Activated CD4-positive, alpha-beta T cell treated with anti-CD3 and anti-CD28 coated beads, Interleukin-2, amount 10 ng/mL, durations not matched to agents 24 days and 14 days (primary cell): Measurements from ENCODE around the gene DNAJC18. TPM values are rescaled to one million over a fixed set of nuclear protein-coding genes. Genes with fewer than 3 reads are reported as not detected.
"Not testable (repeated sequence)": the region's sequence is repeated elsewhere in the genome, so short reads cannot be mapped to it uniquely, and the experiment has no call there.

Source experiments
- DNase-seq: peaks from one replicate; pipeline ENCODE4 v3.0.0; 2022
- H3K27ac Mint-ChIP-seq: one replicate; pipeline ENCODE4 v1.8.0; 2022; ENCODE audit warnings: mild to moderate bottlenecking, mixed read lengths
- H3K27me3 Mint-ChIP-seq: one replicate; pipeline ENCODE4 v1.8.0; 2022; ENCODE audit warnings: mixed read lengths
- H3K36me3 Mint-ChIP-seq: one replicate; pipeline ENCODE4 v1.8.0; 2022; ENCODE audit warnings: low read depth, mild to moderate bottlenecking, mixed read lengths
- H3K4me1 Mint-ChIP-seq: one replicate; pipeline ENCODE4 v1.8.0; 2021; ENCODE audit warnings: mixed read lengths
- H3K4me3 Mint-ChIP-seq: one replicate; pipeline ENCODE4 v1.8.0; 2022; ENCODE audit warnings: mild to moderate bottlenecking, moderate library complexity, mixed read lengths
- H3K9me3 Mint-ChIP-seq: one replicate; pipeline ENCODE4 v1.8.0; 2021; ENCODE audit warnings: mixed read lengths
- intact Hi-C: fragments of 100-400 bp; cut with micrococcal nuclease; formaldehyde crosslinking; loops from one replicate; pipeline ENCODE4 v1.15.1; 2023
- total RNA-seq: library from RNA; stranded (reverse); gene quantifications from 2 replicates; pipeline ENCODE4 v1.2.3, GENCODE V29; 2022

DNAJC18 gene
- total RNA-seq, 1 donor from 2014 or later, result 34.2 TPM

- H3K4me3 Mint-ChIP-seq, result peak within 1 kb of the TSS; percentile 99
- H3K27me3 Mint-ChIP-seq, result no peaks in the 10 kb centered on the region
- intact Hi-C loops, result loop anchor here (1.0 to 5.0 kb wide), 4 partner anchors 24 to 738 kb away; no protein-coding TSS in a partner anchor
- DNase-seq, result peak; percentile 92
- no peaks in the 10 kb centered on the region for H3K9me3 Mint-ChIP-seq
- H3K27ac Mint-ChIP-seq, result peak within 1 kb of the TSS; percentile 99
- peaks cover 61% of the 10 kb centered on the region for H3K4me1 Mint-ChIP-seq
- H3K36me3 Mint-ChIP-seq, result peaks cover 8% of the 10 kb centered on the region
These were observed 49.4 kb downstream of the DNAJC18 start, which contains the start of gene MZB1 for GRCh38 chr5:139389701-139390638. MZB1 (minus strand) TSS chr5:139389913; CDS start chr5:139389856, 57 bp downstream.

GRCh38 chr5:139388198-139388821 lies 51.0 kb downstream of the DNAJC18 start:
- intact Hi-C loops, result no loop called here
- DNase-seq, result no peak
- no peaks in the 10 kb centered on the region for H3K27me3 Mint-ChIP-seq
- no peaks in the 10 kb centered on the region for H3K9me3 Mint-ChIP-seq
- H3K4me1 Mint-ChIP-seq, result peaks cover 68% of the 10 kb centered on the region
- H3K36me3 Mint-ChIP-seq, result peaks cover 8% of the 10 kb centered on the region
- peak overlapping the region; percentile 77 for H3K4me3 Mint-ChIP-seq
- peak overlapping the region; percentile 60 for H3K27ac Mint-ChIP-seq

- H3K4me3 Mint-ChIP-seq, result peak overlapping the region; percentile 77
- H3K27me3 Mint-ChIP-seq, result no peaks in the 10 kb centered on the region
- no peaks in the 10 kb centered on the region for H3K9me3 Mint-ChIP-seq
- H3K4me1 Mint-ChIP-seq, result peaks cover 67% of the 10 kb centered on the region
- no peak for DNase-seq
- peak overlapping the region; percentile 60 for H3K27ac Mint-ChIP-seq
- intact Hi-C loops, result no loop called here
- H3K36me3 Mint-ChIP-seq, result peaks cover 8% of the 10 kb centered on the region
These were observed 51.6 kb downstream of the DNAJC18 start for GRCh38 chr5:139387611-139388197.

GRCh38 chr5:139386956-139387355 lies 52.4 kb downstream of the DNAJC18 start:
- H3K27me3 Mint-ChIP-seq, intact Hi-C loops, DNase-seq, H3K36me3 Mint-ChIP-seq, H3K4me3 Mint-ChIP-seq, H3K9me3 Mint-ChIP-seq: not testable (repeated sequence)
- H3K27ac Mint-ChIP-seq, result peak overlapping the region; percentile 63
- H3K4me1 Mint-ChIP-seq, result peaks cover 67% of the 10 kb centered on the region

DNA sequence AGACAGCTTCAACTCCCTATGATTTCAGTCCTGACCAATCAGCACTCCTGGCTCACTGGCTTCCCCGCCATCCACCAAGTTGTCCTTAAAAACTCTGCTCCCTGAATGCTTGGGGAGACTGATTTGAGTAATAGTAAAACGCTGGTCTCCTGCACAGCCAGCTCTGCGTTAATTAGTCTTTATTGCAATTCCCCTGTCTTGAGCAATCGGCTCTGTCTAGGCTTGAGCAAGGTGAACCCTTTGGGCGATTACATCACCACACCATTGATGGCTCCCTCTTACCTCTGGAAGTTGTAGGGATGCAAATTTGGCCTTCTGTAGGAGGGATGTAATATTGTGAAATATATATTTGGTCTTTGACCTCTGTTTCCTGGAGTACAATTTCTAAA lies 53.3 kb downstream of the DNAJC18 start:
- no peaks in the 10 kb centered on the region for H3K27me3 Mint-ChIP-seq
- no peak for DNase-seq
- H3K36me3 Mint-ChIP-seq, result peaks cover 3% of the 10 kb centered on the region
- H3K4me1 Mint-ChIP-seq, result peaks cover 59% of the 10 kb centered on the region
- peak overlapping the region; percentile 92 for H3K27ac Mint-ChIP-seq
- H3K4me3 Mint-ChIP-seq, result peak overlapping the region; percentile 84
- intact Hi-C loops, result no loop called here
- no peaks in the 10 kb centered on the region for H3K9me3 Mint-ChIP-seq

DNA sequence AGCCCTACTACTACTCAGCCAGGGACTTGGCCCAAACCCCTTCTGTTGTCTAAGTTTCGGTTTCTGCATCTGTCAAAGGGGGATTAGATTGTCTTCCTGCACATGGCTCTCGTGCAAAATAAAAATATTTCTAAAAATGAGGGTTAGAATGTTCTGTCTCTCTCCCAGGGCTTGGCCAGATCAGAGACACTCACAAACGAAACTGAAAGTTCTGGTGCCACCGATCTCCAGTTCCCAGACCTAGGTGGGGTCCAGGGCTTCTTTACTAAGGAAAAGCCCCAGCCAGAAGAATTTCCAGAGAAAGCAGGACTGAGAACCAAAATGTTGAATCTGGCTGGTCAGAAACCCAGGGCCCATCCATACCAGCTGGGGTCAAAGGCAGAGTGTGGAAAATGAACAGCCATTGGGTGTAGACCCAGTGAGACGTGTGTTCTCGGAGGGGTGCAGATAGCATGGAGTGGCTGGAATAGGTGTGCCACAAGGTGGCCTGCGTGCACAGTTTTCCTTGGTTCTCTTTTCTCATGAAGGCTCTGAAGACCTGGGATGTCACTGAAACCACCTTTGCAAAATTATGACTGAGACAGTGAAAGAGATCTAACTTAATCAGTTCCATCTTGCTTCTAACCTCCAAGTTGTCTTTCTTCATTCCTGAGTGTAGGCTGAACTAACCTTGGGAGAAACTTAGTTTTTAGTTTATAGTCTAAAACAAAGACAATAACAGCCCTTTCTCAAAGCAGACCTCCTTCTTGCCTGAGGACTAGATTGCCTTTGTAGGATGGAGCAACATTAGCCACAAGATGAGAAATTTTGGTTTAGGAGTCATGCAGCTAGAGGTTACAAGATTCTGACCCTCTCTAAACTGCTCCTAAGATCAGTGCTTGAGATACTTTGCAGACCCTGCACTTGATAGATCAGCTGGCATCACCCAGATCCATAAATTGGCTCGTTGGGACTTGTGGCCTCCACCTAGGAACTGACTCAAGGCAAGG lies 54.0 kb downstream of the DNAJC18 start:
- no peaks in the 10 kb centered on the region for H3K9me3 Mint-ChIP-seq
- DNase-seq, result peak; percentile 82
- intact Hi-C loops, result loop anchor here (2.0 kb wide), 1 partner anchor 15 kb away; no protein-coding TSS in a partner anchor
- H3K36me3 Mint-ChIP-seq, result peaks cover 3% of the 10 kb centered on the region
- H3K27me3 Mint-ChIP-seq, result no peaks in the 10 kb centered on the region
- H3K4me1 Mint-ChIP-seq, result peaks cover 52% of the 10 kb centered on the region
- H3K27ac Mint-ChIP-seq, result peak overlapping the region; percentile 92
- peak overlapping the region; percentile 84 for H3K4me3 Mint-ChIP-seq

DNA sequence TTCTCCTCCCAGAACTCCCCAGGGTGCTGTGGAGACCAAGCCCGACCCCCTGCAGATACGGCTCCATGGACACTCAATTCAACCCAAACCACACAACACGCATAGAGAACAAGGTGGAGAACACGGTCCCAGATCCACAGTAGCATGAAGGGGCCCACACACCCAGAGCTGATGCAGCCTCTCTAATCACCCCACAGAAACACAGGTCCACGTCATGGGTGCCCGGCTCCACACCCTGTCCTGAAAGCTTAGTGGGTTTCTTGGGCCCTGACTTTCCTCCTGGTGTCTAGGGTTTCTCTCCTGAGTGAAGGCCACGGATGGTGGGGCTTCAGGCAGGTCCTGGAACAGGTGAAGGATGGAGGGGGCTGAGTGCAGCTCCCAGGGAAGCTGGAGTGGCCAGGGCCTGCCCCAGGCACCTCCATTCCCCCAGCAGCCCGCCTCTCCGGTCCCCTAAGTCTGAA lies 54.7 kb downstream of the DNAJC18 start:
- peaks cover 44% of the 10 kb centered on the region for H3K4me1 Mint-ChIP-seq
- intact Hi-C loops, result loop anchor here (2.0 kb wide), 1 partner anchor 14 kb away; no protein-coding TSS in a partner anchor
- DNase-seq, result no peak
- no peaks in the 10 kb centered on the region for H3K27me3 Mint-ChIP-seq
- peaks cover 3% of the 10 kb centered on the region for H3K36me3 Mint-ChIP-seq
- H3K27ac Mint-ChIP-seq, result peak overlapping the region; percentile 92
- H3K4me3 Mint-ChIP-seq, result peak overlapping the region; percentile 84
- H3K9me3 Mint-ChIP-seq, result no peaks in the 10 kb centered on the region

- intact Hi-C loops, result loop anchor here (2.0 kb wide), 1 partner anchor 13 kb away; no protein-coding TSS in a partner anchor
- H3K4me3 Mint-ChIP-seq, result peak overlapping the region; percentile 84
These were observed 55.2 kb downstream of the DNAJC18 start for GRCh38 chr5:139383993-139384590.

GRCh38 chr5:139383275-139383992 lies 55.9 kb downstream of the DNAJC18 start, which contains the start of gene SLC23A1:
SLC23A1 (minus strand) TSS chr5:139383297; CDS start chr5:139383253, 44 bp downstream.
- no peaks in the 10 kb centered on the region for H3K9me3 Mint-ChIP-seq
- peak within 1 kb of the TSS; percentile 92 for H3K27ac Mint-ChIP-seq
- DNase-seq, result no peak
- H3K27me3 Mint-ChIP-seq, result no peaks in the 10 kb centered on the region
- no peak within 1 kb of the TSS for H3K4me3 Mint-ChIP-seq
- H3K4me1 Mint-ChIP-seq, result peaks cover 38% of the 10 kb centered on the region
- H3K36me3 Mint-ChIP-seq, result no peaks in the 10 kb centered on the region
- intact Hi-C loops, result no loop called here

More at GRCh38 chr5:139383993-139384590, 55.2 kb downstream of the DNAJC18 start:
- Mint-ChIP-seq H3K27ac (peak overlapping the region; percentile 92), H3K4me1 (peaks cover 41% of the 10 kb centered on the region), H3K27me3 (no peaks in the 10 kb centered on the region), H3K36me3 (no peaks in the 10 kb centered on the region), H3K9me3 (no peaks in the 10 kb centered on the region)
- DNase-seq, result no peak

DNA sequence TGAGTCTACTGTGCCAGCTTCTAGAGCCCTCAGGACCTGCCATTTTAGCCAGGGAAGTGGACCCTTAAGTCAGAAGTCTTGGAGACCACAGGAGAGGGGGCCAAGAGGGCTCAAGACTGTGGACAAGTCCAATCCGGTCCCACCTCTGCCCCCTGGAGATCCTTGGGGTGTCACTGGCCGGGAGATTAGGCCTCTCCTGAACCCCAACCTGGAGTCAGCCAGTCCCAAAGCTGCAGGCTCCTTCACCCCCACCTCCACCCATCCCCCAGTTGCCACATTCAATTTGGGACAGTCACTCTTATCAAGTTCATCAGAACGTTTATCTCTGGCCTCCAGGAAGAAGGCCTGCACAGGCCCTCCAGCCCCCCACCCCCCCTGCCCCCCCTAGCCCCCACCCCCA lies 56.5 kb downstream of the DNAJC18 start:
- no peaks in the 10 kb centered on the region for H3K9me3 Mint-ChIP-seq
- H3K27ac Mint-ChIP-seq, result no peak overlapping the region
- intact Hi-C loops, result no loop called here
- H3K4me1 Mint-ChIP-seq, result peaks cover 32% of the 10 kb centered on the region
- H3K4me3 Mint-ChIP-seq, result no peak overlapping the region
- DNase-seq, result no peak
- no peaks in the 10 kb centered on the region for H3K36me3 Mint-ChIP-seq
- H3K27me3 Mint-ChIP-seq, result no peaks in the 10 kb centered on the region

GRCh38 chr5:139381837-139382761 lies 57.2 kb downstream of the DNAJC18 start:
- Mint-ChIP-seq H3K36me3 (peaks cover 4% of the 10 kb centered on the region), H3K27ac (no peak overlapping the region), H3K4me1 (peaks cover 35% of the 10 kb centered on the region), H3K4me3 (no peak overlapping the region), H3K27me3 (no peaks in the 10 kb centered on the region), H3K9me3 (no peaks in the 10 kb centered on the region)
- no peak for DNase-seq
- intact Hi-C loops, result no loop called here
